ENCODE measurements around the gene ATP8B4.

ATP8B4 gene

DNA sequence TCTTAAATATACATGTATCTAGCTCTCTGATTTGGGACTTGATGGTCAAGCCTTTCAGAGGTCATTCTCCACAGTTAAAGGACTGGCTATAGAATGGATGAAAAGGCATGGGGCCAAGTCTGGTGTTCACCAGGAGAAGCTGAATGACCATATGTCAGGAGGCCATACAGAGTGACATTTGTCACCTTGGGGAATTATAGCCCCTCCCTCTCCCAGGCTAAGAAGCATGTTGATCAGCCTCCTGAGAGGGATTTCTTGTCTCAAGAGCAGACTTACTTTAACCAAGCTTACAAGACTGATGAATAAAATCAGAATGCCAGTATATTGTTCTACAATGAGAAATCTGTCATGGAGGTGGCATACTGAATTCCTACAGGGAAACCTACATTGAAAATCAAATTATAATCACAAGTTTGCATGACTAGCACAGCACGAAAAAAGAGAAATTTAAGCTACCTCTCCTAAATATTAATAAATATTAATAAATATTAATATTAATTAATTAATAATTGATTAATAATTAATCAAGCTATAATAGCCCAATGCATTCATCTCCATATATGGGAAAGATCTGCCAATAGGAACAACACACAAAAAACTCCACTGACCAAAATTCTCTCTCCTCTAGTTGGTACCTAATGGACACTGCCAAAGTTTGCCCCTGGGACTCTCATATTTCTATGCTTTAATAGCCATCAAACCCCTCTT is 47.3 kb downstream of the ATP8B4 start:
- H2AFZ ChIP-seq (ENCODE audit: low read depth) = no peak overlapping the region
- H3K36me3 ChIP-seq (ENCODE audit: insufficient read depth) = no peaks in the 10 kb centered on the region
- no peak overlapping the region for H3K27ac ChIP-seq
- H3K27me3 ChIP-seq (ENCODE audit: insufficient read depth, low read depth) = no peaks in the 10 kb centered on the region
- no peaks in the 10 kb centered on the region for H4K20me1 ChIP-seq (ENCODE audit: insufficient read depth)
- no peak overlapping the region for H3K9ac ChIP-seq
- H3K79me2 ChIP-seq (ENCODE audit: insufficient read depth, low read depth) = no peaks in the 10 kb centered on the region
- TF ChIP-seq, protein P1, sequence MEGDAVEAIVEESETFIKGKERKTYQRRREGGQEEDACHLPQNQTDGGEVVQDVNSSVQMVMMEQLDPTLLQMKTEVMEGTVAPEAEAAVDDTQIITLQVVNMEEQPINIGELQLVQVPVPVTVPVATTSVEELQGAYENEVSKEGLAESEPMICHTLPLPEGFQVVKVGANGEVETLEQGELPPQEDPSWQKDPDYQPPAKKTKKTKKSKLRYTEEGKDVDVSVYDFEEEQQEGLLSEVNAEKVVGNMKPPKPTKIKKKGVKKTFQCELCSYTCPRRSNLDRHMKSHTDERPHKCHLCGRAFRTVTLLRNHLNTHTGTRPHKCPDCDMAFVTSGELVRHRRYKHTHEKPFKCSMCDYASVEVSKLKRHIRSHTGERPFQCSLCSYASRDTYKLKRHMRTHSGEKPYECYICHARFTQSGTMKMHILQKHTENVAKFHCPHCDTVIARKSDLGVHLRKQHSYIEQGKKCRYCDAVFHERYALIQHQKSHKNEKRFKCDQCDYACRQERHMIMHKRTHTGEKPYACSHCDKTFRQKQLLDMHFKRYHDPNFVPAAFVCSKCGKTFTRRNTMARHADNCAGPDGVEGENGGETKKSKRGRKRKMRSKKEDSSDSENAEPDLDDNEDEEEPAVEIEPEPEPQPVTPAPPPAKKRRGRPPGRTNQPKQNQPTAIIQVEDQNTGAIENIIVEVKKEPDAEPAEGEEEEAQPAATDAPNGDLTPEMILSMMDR (conservative IDR thresholded peaks at IDR 0.05; ENCODE audit: low read depth, low read length) = no peak
- H3K4me2 ChIP-seq = no peak overlapping the region
- no peaks in the 10 kb centered on the region for H3K4me1 ChIP-seq (ENCODE audit: low read depth, poor library complexity, severe bottlenecking)
- no peak overlapping the region for H3K4me3 ChIP-seq (IDR thresholded peaks at IDR 0.05; ENCODE audit: insufficient read depth, low read depth, low read length)

DNA sequence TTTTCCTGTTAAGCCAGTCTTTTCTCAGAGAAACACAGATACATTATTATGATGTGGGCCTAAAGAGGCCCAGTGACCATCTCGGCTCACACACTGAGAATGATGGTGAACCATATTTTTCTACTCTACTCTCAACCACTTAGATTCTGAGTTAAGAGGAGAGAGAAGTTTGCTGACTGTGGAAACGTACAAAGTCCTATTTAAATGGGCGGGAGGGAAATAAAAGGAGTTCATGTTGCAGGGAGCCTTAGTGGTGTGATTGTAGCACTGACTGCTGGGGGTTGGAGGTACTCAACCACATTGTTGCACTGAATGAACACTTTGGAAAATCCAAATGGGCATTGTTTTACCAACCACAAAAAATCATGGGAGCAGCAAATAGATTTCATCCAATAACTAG is 51.0 kb downstream of the ATP8B4 start:
- TF ChIP-seq, protein P1 (conservative IDR thresholded peaks at IDR 0.05; ENCODE audit: low read depth, low read length) = no peak

DNA sequence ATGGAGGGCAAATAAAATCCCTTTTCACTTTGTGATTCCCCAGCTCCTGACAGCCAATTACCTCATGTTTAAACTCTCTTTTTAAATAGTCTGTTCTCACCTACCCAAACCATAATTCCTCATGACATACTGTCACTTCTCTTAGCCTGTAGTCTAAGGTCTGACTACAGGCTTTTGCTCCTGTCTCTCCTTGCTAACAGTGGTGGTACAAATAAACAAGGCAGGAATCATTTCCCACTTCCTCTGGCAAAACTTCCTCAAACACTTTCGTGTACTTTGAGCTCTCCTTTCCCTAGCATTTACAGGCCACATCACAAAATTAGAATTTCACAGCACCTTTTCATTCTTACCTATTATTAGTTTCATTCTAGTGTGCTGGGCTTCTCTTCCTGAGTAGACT is 51.8 kb downstream of the ATP8B4 start:
- Histone ChIP-seq H3K27ac (no peak overlapping the region), H3K27me3 (ENCODE audit: insufficient read depth, low read depth) (no peaks in the 10 kb centered on the region), H3K4me3 (IDR thresholded peaks at IDR 0.05; ENCODE audit: insufficient read depth, low read depth, low read length) (no peak overlapping the region), H3K4me2 (no peak overlapping the region), H3K4me1 (ENCODE audit: low read depth, poor library complexity, severe bottlenecking) (no peaks in the 10 kb centered on the region), H2AFZ (ENCODE audit: low read depth) (no peak overlapping the region), H3K9ac (no peak overlapping the region), H3K79me2 (ENCODE audit: insufficient read depth, low read depth) (no peaks in the 10 kb centered on the region), H4K20me1 (ENCODE audit: insufficient read depth) (no peaks in the 10 kb centered on the region), H3K36me3 (ENCODE audit: insufficient read depth) (no peaks in the 10 kb centered on the region)
- TF ChIP-seq, protein P1 (conservative IDR thresholded peaks at IDR 0.05; ENCODE audit: low read depth, low read length) = no peak

More for the DNA sequence above, 51.0 kb downstream of the ATP8B4 start:
- H3K27me3 ChIP-seq (ENCODE audit: insufficient read depth, low read depth) = no peaks in the 10 kb centered on the region
- no peaks in the 10 kb centered on the region for H4K20me1 ChIP-seq (ENCODE audit: insufficient read depth)
- H3K4me2 ChIP-seq = no peak overlapping the region
- no peak overlapping the region for H2AFZ ChIP-seq (ENCODE audit: low read depth)
- no peaks in the 10 kb centered on the region for H3K79me2 ChIP-seq (ENCODE audit: insufficient read depth, low read depth)
- no peak overlapping the region for H3K4me3 ChIP-seq (IDR thresholded peaks at IDR 0.05; ENCODE audit: insufficient read depth, low read depth, low read length)
- no peaks in the 10 kb centered on the region for H3K4me1 ChIP-seq (ENCODE audit: low read depth, poor library complexity, severe bottlenecking)
- H3K27ac ChIP-seq = no peak overlapping the region
- no peaks in the 10 kb centered on the region for H3K36me3 ChIP-seq (ENCODE audit: insufficient read depth)
- H3K9ac ChIP-seq = no peak overlapping the region

DNA sequence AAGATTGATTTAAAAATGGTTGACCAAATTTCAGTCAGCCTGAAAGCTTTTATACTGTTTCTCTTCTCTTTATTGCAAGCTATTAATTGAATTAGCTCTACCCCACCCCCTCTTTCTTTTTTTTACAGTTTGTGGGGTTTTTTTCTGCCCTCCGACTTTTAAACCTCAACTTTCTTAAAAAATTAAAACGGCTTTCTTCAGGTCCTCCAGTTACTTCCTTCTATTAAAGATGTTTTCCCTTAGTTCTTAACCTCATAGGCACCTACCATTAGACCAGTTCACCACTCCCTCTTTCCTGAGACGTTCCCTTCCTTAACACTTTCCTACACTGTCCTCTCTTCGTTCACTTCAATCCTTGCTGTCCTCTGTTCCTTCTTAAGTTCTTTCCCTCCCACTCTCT is 52.4 kb downstream of the ATP8B4 start:
- Histone ChIP-seq H3K4me1 (ENCODE audit: low read depth, poor library complexity, severe bottlenecking) (no peaks in the 10 kb centered on the region), H3K27me3 (ENCODE audit: insufficient read depth, low read depth) (no peaks in the 10 kb centered on the region), H3K27ac (no peak overlapping the region), H3K36me3 (ENCODE audit: insufficient read depth) (no peaks in the 10 kb centered on the region), H3K79me2 (ENCODE audit: insufficient read depth, low read depth) (no peaks in the 10 kb centered on the region), H3K4me3 (IDR thresholded peaks at IDR 0.05; ENCODE audit: insufficient read depth, low read depth, low read length) (no peak overlapping the region), H4K20me1 (ENCODE audit: insufficient read depth) (no peaks in the 10 kb centered on the region), H2AFZ (ENCODE audit: low read depth) (no peak overlapping the region), H3K4me2 (no peak overlapping the region), H3K9ac (no peak overlapping the region)
- TF ChIP-seq, protein P1 (conservative IDR thresholded peaks at IDR 0.05; ENCODE audit: low read depth, low read length) = no peak

Data from KMS-11 (cell line).